ENCODE data around the gene RABGEF1. TPM values are rescaled to one million over a fixed set of nuclear protein-coding genes. Genes with fewer than 3 reads are reported as not detected.
"Not testable (repeated sequence)": the region's sequence is repeated elsewhere in the genome, so short reads cannot be mapped to it uniquely, and the experiment has no call there.

Gene RABGEF1
- total RNA-seq, 1 experiment from 2014 or later, result 27.0 TPM

GRCh38 chr7:66800591-66800990 is 60.1 kb downstream of the RABGEF1 start:
- DNase-seq (ENCODE audit: extremely low read depth, low read depth), result no peak

- no peak for DNase-seq (ENCODE audit: extremely low read depth, low read depth)
These were observed 63.5 kb downstream of the RABGEF1 start for GRCh38 chr7:66804001-66804400.

GRCh38 chr7:66807736-66808135 is 67.2 kb downstream of the RABGEF1 start:
- no peak for DNase-seq (ENCODE audit: extremely low read depth, low read depth)

GRCh38 chr7:66810716-66811115 is 70.2 kb downstream of the RABGEF1 start:
- no peak for DNase-seq (ENCODE audit: extremely low read depth, low read depth)

- not testable (repeated sequence) for DNase-seq (ENCODE audit: extremely low read depth, low read depth)
These were observed 74.8 kb downstream of the RABGEF1 start for GRCh38 chr7:66815186-66815875.

- no peak for DNase-seq (ENCODE audit: extremely low read depth, low read depth)
These were observed 75.4 kb downstream of the RABGEF1 start for GRCh38 chr7:66815951-66816350.

GRCh38 chr7:66816658-66817057 is 76.1 kb downstream of the RABGEF1 start:
- DNase-seq (ENCODE audit: extremely low read depth, low read depth), result not testable (repeated sequence)

- DNase-seq (ENCODE audit: extremely low read depth, low read depth), result not testable (repeated sequence)
These were observed 76.8 kb downstream of the RABGEF1 start for GRCh38 chr7:66817208-66817795.

GRCh38 chr7:66817956-66818355 is 77.4 kb downstream of the RABGEF1 start:
- DNase-seq (ENCODE audit: extremely low read depth, low read depth), result not testable (repeated sequence)

GRCh38 chr7:66824041-66824440 is 83.5 kb downstream of the RABGEF1 start:
- DNase-seq (ENCODE audit: extremely low read depth, low read depth), result no peak

- peak; percentile 38 for DNase-seq (ENCODE audit: extremely low read depth, low read depth)
These were observed 85.0 kb downstream of the RABGEF1 start for GRCh38 chr7:66825538-66825937.

- no peak for DNase-seq (ENCODE audit: extremely low read depth, low read depth)
These were observed 86.1 kb downstream of the RABGEF1 start for GRCh38 chr7:66826649-66827048.

- DNase-seq (ENCODE audit: extremely low read depth, low read depth), result not testable (repeated sequence)
These were observed 90.4 kb downstream of the RABGEF1 start for GRCh38 chr7:66830976-66831375.

- DNase-seq (ENCODE audit: extremely low read depth, low read depth), result no peak
These were observed 92.2 kb downstream of the RABGEF1 start for GRCh38 chr7:66832531-66833351.

- DNase-seq (ENCODE audit: extremely low read depth, low read depth), result peak; percentile 20
These were observed 96.5 kb downstream of the RABGEF1 start for GRCh38 chr7:66837007-66837406.

GRCh38 chr7:66837661-66838060 is 97.1 kb downstream of the RABGEF1 start:
- DNase-seq (ENCODE audit: extremely low read depth, low read depth), result no peak

GRCh38 chr7:66839814-66840213 is 99.3 kb downstream of the RABGEF1 start:
- DNase-seq (ENCODE audit: extremely low read depth, low read depth), result no peak

- DNase-seq (ENCODE audit: extremely low read depth, low read depth), result no peak
These were observed 99.8 kb downstream of the RABGEF1 start for GRCh38 chr7:66840316-66840715.

GRCh38 chr7:66841898-66842297 is 101.4 kb downstream of the RABGEF1 start:
- DNase-seq (ENCODE audit: extremely low read depth, low read depth), result no peak

- not testable (repeated sequence) for DNase-seq (ENCODE audit: extremely low read depth, low read depth)
These were observed 103.0 kb downstream of the RABGEF1 start for GRCh38 chr7:66843492-66843891.

- DNase-seq (ENCODE audit: extremely low read depth, low read depth), result peak; percentile 98
These were observed 104.2 kb downstream of the RABGEF1 start for GRCh38 chr7:66844552-66845378.
